ENCODE measurements around the gene CNTFR. TPM values are rescaled to one million over a fixed set of nuclear protein-coding genes. Genes with fewer than 3 reads are reported as not detected.

Gene CNTFR
- total and polyA plus RNA-seq, 10 donors: 2.8 to 46.8 (median 15.9) TPM

- Histone ChIP-seq H3K9me3 (no peaks in the 10 kb centered on the region), H3K27me3 (replicated peaks in 1 of 7) (peaks cover 0 to 28% (median 0%) of the 10 kb centered on the region in 7 donors), H3K27ac (no peak overlapping the region), H3K4me3 (no peak overlapping the region), H3K36me3 (peaks cover 0 to 8% (median 0%) of the 10 kb centered on the region in 6 donors), H3K4me1 (peaks cover 0 to 45% (median 15%) of the 10 kb centered on the region in 6 donors)
- DNase-seq: peak; percentile 63
- TF ChIP-seq CTCF (IDR thresholded peaks at IDR 0.05 in 8 of 11, conservative IDR thresholded peaks at IDR 0.05 in 3 of 11) (no peak), POLR2AphosphoS5 (IDR thresholded peaks at IDR 0.05) (no peak)
- WGBS, 5 donors: 70 to 73% (median 70%) methylated on average over 16 of the region's 16 CpGs
- intact Hi-C loops (cut with DNase I; ENCODE audit: low total_unique reads): no loop called here
Observed at GRCh38 chr9:34554211-34555001, 35.1 kb downstream of the CNTFR start.

GRCh38 chr9:34553511-34554021 lies 36.0 kb downstream of the CNTFR start:
- intact Hi-C loops (cut with DNase I; ENCODE audit: low total_unique reads): no loop called here
- no peak overlapping the region for H3K27ac ChIP-seq
- TF ChIP-seq POLR2A (IDR thresholded peaks at IDR 0.05) (no peak), POLR2AphosphoS5 (IDR thresholded peaks at IDR 0.05) (peak in 1 of 3 donors; percentile 23)
- WGBS, 5 donors: 74 to 86% (median 85%) methylated on average over 17 to 18 of the region's 18 CpGs
- DNase-seq: peak; percentile 64
- peaks cover 0 to 8% (median 0%) of the 10 kb centered on the region in 6 donors for H3K36me3 ChIP-seq
- H3K9me3 ChIP-seq: no peaks in the 10 kb centered on the region
- H3K4me1 ChIP-seq: peaks cover 0 to 36% (median 7%) of the 10 kb centered on the region in 6 donors
- H3K4me3 ChIP-seq: no peak overlapping the region
- peaks cover 0 to 20% (median 0%) of the 10 kb centered on the region in 7 donors for H3K27me3 ChIP-seq (replicated peaks in 1 of 7)

- Histone ChIP-seq H3K36me3 (peaks cover 0 to 8% (median 0%) of the 10 kb centered on the region in 6 donors), H3K27ac (no peak overlapping the region), H3K4me3 (no peak overlapping the region), H3K27me3 (replicated peaks in 1 of 7) (peaks cover 0 to 18% (median 3%) of the 10 kb centered on the region in 7 donors), H3K9me3 (no peaks in the 10 kb centered on the region), H3K4me1 (peaks cover 0 to 32% (median 4%) of the 10 kb centered on the region in 6 donors)
- TF ChIP-seq POLR2AphosphoS5 (IDR thresholded peaks at IDR 0.05) (no peak), CTCF (IDR thresholded peaks at IDR 0.05 in 8 of 11, conservative IDR thresholded peaks at IDR 0.05 in 3 of 11) (no peak), POLR2A (IDR thresholded peaks at IDR 0.05) (no peak)
- 72 to 97% (median 81%) methylated on average over 2 of the region's 2 CpGs for WGBS, 5 donors
- intact Hi-C loops (cut with DNase I; ENCODE audit: low total_unique reads): no loop called here
- peak; percentile 63 for DNase-seq
Observed at GRCh38 chr9:34552986-34553385, 36.5 kb downstream of the CNTFR start.

- Histone ChIP-seq H3K4me3 (no peak overlapping the region), H3K36me3 (peaks cover 0 to 8% (median 0%) of the 10 kb centered on the region in 6 donors), H3K4me1 (peaks cover 0 to 35% (median 5%) of the 10 kb centered on the region in 6 donors), H3K27ac (no peak overlapping the region), H3K9me3 (no peaks in the 10 kb centered on the region), H3K27me3 (replicated peaks in 1 of 7) (peaks cover 0 to 18% (median 6%) of the 10 kb centered on the region in 7 donors)
- peak; percentile 54 for DNase-seq
- intact Hi-C loops (cut with DNase I; ENCODE audit: low total_unique reads): no loop called here
- 74 to 87% (median 82%) methylated on average over 13 of the region's 13 CpGs for WGBS, 5 donors
- TF ChIP-seq POLR2AphosphoS5 (IDR thresholded peaks at IDR 0.05): no peak
- no peak for TF ChIP-seq POLR2A (IDR thresholded peaks at IDR 0.05)
- no peak for TF ChIP-seq CTCF (IDR thresholded peaks at IDR 0.05 in 8 of 11, conservative IDR thresholded peaks at IDR 0.05 in 3 of 11)
Observed at GRCh38 chr9:34552606-34552981, 36.9 kb downstream of the CNTFR start.
